Lung (tissue), 12 donors: ENCODE results near the gene ERCC3. TPM values are rescaled to one million over a fixed set of nuclear protein-coding genes. Genes with fewer than 3 reads are reported as not detected.

Source experiments
- ATAC-seq: fragments of 200-7000 bp; cut with Tn5 transposase; one replicate; pipeline ENCODE4 v1.9.1; 2020; ENCODE audit warnings: moderate number of reproducible peaks; ENCODE audit not compliant: insufficient read depth, low FRiP score
- DNase-seq, 3 donors: peaks; one replicate each; pipeline ENCODE4 v3.0.0-alpha.2; 2013 to 2017
- H3K27ac ChIP-seq, 2 donors: one replicate each; pipeline ENCODE4 v1.5.1; 2013; ENCODE audit warnings: mild to moderate bottlenecking in 2 of 2, moderate library complexity in 2 of 2, control low read depth in 1 of 2, inconsistent platforms in 1 of 2, low read depth in 1 of 2, low read length in 1 of 2
- H3K27me3 ChIP-seq, 3 donors: one replicate each; pipeline ENCODE4 v1.5.1; 2013; ENCODE audit warnings: low read length in 2 of 3; ENCODE audit not compliant: control insufficient read depth in 3 of 3, insufficient read depth in 3 of 3
- H3K36me3 ChIP-seq, 4 donors: one replicate each; pipeline ENCODE4 v1.5.1; 2013; ENCODE audit warnings: low read length in 4 of 4, mild to moderate bottlenecking in 1 of 4, moderate library complexity in 1 of 4; ENCODE audit not compliant: control insufficient read depth in 4 of 4, insufficient read depth in 4 of 4
- H3K4me1 ChIP-seq, 5 donors: one replicate each; pipeline ENCODE4 v1.5.1; 2013; ENCODE audit warnings: low read length in 5 of 5, mild to moderate bottlenecking in 2 of 5, moderate library complexity in 1 of 5; ENCODE audit not compliant: control insufficient read depth in 5 of 5, insufficient read depth in 5 of 5
- H3K4me3 ChIP-seq: one replicate; pipeline ENCODE4 v1.5.1; 2013; ENCODE audit warnings: mild to moderate bottlenecking, control low read depth, moderate library complexity
- H3K9ac ChIP-seq, 2 donors: one replicate each; pipeline ENCODE4 v1.5.1; 2013; ENCODE audit warnings: low read length in 2 of 2, control low read depth in 1 of 2; ENCODE audit not compliant: insufficient read depth in 1 of 2
- H3K9me3 ChIP-seq, 4 donors: one replicate each; pipeline ENCODE4 v1.5.1; 2013; ENCODE audit warnings: low read length in 3 of 4, mild to moderate bottlenecking in 1 of 4, moderate library complexity in 1 of 4; ENCODE audit not compliant: control insufficient read depth in 4 of 4, insufficient read depth in 3 of 4
- WGBS, 2 donors: extraction: QIAGEN DNeasy Blood & Tissue Kit; methylation state at CpG; one replicate each; pipeline ENCODE4 v1.1.7; 2013; 5-methylcytosine and 5-hydroxymethylcytosine counted together
- polyA plus RNA-seq, 2 donors: library from polyadenylated mRNA; stranded (reverse); fragments of 200-250 nt; gene quantifications; one replicate each; pipeline ENCODE4 v1.2.1, GENCODE V29; 2013
- total RNA-seq, 2 donors: library from RNA; depleted of rRNA in 1 of 2; stranded (reverse); fragments of >200 nt in 1 of 2; gene quantifications; one replicate each; pipeline ENCODE4 v1.2.1, GENCODE V29; 2014 to 2021
- TF ChIP-seq, protein P1 (sequence below): IDR thresholded peaks from 2 replicates; pipeline ENCODE4 v1.5.1; 2012; ENCODE audit warnings: mild to moderate bottlenecking; ENCODE audit errors: control extremely low read depth, extremely low read depth
- donor health status: control.
- donor health status: control.
- donor health status: Bipolar disorder and iron deficiency.
- donor health status: healthy.
- donor health status: DM: yes; HTN: yes; CAD: no.

ERCC3 gene
- total and polyA plus RNA-seq, 4 donors, result 18.2 to 60.3 (median 33.3) TPM

DNA sequence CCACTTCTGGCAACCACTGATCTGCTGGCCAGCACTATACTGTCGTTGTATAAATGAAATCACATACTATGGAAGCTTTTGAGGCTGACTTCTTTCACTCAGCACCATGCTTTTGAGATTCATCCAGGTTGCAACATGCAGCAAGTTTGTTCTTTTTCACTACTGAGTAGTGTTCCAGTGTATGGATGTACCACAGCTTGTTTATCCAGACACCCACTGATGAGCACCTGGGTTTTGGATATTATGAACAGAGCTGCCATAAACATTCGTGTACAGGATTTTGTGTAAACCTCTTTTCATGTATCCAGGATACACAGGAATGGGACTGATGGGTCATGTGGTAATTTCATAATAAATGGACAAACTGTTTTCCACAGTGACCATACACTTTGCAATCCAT, 10.7 kb downstream of the ERCC3 start:
- ATAC-seq, result no peak
- WGBS, 2 donors, result 95 to 100% methylated on average over 2 of the region's 2 CpGs
- no peaks in the 10 kb centered on the region for H3K27me3 ChIP-seq
- no peak for DNase-seq
- H3K4me1 ChIP-seq, result no peaks in the 10 kb centered on the region
- H3K27ac ChIP-seq, result no peak overlapping the region
- H3K4me3 ChIP-seq, result no peak overlapping the region
- H3K9me3 ChIP-seq, result peaks cover 0 to 7% (median under 1%) of the 10 kb centered on the region in 4 donors
- H3K9ac ChIP-seq, result no peak overlapping the region
- H3K36me3 ChIP-seq, result peaks cover 34 to 67% (median 61%) of the 10 kb centered on the region in 4 donors
- TF ChIP-seq, protein P1, sequence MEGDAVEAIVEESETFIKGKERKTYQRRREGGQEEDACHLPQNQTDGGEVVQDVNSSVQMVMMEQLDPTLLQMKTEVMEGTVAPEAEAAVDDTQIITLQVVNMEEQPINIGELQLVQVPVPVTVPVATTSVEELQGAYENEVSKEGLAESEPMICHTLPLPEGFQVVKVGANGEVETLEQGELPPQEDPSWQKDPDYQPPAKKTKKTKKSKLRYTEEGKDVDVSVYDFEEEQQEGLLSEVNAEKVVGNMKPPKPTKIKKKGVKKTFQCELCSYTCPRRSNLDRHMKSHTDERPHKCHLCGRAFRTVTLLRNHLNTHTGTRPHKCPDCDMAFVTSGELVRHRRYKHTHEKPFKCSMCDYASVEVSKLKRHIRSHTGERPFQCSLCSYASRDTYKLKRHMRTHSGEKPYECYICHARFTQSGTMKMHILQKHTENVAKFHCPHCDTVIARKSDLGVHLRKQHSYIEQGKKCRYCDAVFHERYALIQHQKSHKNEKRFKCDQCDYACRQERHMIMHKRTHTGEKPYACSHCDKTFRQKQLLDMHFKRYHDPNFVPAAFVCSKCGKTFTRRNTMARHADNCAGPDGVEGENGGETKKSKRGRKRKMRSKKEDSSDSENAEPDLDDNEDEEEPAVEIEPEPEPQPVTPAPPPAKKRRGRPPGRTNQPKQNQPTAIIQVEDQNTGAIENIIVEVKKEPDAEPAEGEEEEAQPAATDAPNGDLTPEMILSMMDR, result no peak

GRCh38 chr2:127280693-127281092, 13.3 kb downstream of the ERCC3 start:
- Histone ChIP-seq H3K36me3 (peaks cover 28 to 55% (median 50%) of the 10 kb centered on the region in 4 donors), H3K27ac (no peak overlapping the region), H3K9me3 (peaks cover 0 to 7% (median 0%) of the 10 kb centered on the region in 4 donors), H3K27me3 (no peaks in the 10 kb centered on the region), H3K4me3 (no peak overlapping the region), H3K9ac (no peak overlapping the region), H3K4me1 (no peaks in the 10 kb centered on the region)
- DNase-seq (no peak), ATAC-seq (no peak)
- WGBS, 2 donors, result 93 to 96% methylated on average over 2 of the region's 2 CpGs
- TF ChIP-seq, protein P1, result no peak

GRCh38 chr2:127279781-127280180, 14.2 kb downstream of the ERCC3 start:
- no peak overlapping the region for H3K4me3 ChIP-seq
- H3K27ac ChIP-seq, result no peak overlapping the region
- DNase-seq (no peak), ATAC-seq (no peak)
- WGBS, 2 donors, result 86 to 94% methylated on average over 5 of the region's 5 CpGs
- peaks cover 33 to 55% (median 46%) of the 10 kb centered on the region in 4 donors for H3K36me3 ChIP-seq
- H3K4me1 ChIP-seq, result no peaks in the 10 kb centered on the region
- H3K9ac ChIP-seq, result no peak overlapping the region
- H3K9me3 ChIP-seq, result peaks cover 0 to 7% (median 0%) of the 10 kb centered on the region in 4 donors
- H3K27me3 ChIP-seq, result no peaks in the 10 kb centered on the region
- TF ChIP-seq, protein P1, result no peak

DNA sequence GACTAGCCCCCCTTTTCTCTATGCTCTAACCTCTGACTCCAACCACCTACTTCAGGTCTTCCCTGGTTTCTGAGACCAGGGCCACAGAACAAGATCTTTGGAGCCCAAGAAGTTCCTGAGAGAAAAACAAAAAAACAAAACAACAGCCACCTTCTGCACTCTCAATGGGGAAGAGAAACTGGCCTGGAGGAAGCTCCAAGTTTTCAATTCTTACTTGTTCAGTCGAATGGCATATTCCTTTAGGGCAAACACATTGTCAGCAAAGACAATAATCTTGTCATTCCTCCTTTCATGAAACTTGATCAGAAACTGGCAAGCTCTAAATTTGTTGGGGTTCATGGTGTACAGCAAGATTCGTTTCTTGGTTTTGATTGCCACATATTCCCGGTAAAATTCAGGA, 15.0 kb downstream of the ERCC3 start:
- Histone ChIP-seq H3K4me1 (no peaks in the 10 kb centered on the region), H3K9me3 (peaks cover 0 to 7% (median 0%) of the 10 kb centered on the region in 4 donors), H3K36me3 (peaks cover 37 to 48% (median 41%) of the 10 kb centered on the region in 4 donors), H3K27me3 (no peaks in the 10 kb centered on the region), H3K27ac (no peak overlapping the region), H3K4me3 (no peak overlapping the region), H3K9ac (no peak overlapping the region)
- ATAC-seq (no peak), DNase-seq (no peak)
- WGBS, 2 donors, result 71 to 81% methylated on average over 3 of the region's 3 CpGs
- TF ChIP-seq, protein P1, result no peak
